ENCODE results near the gene PIGM. TPM values are rescaled to one million over a fixed set of nuclear protein-coding genes. Genes with fewer than 3 reads are reported as not detected.

PIGM gene
- total RNA-seq, 1 experiment from 2014 or later = 4.4 TPM

GRCh38 chr1:160030657-160031364 lies 979 bp downstream of the PIGM start:
- Mint-ChIP-seq H3K4me1 (peaks cover 17% of the 10 kb centered on the region), H3K27me3 (ENCODE audit: low read depth) (peaks cover 8% of the 10 kb centered on the region; the same call in 1 of the 2 replicates), H3K36me3 (no peaks in the 10 kb centered on the region), H3K9me3 (no peaks in the 10 kb centered on the region), H3K4me3 (peak overlapping the region; percentile 91), H3K27ac (peak overlapping the region; percentile 97)
- ChIA-PET POLR2A (interaction anchor here (0.8 kb wide), 1 partner anchor 50 kb away, joined by 3 read pairs; no protein-coding TSS in a partner anchor), CTCF (interaction anchor here (1.2 to 5.8 kb wide), 7 partner anchors 15 to 221 kb away, joined by 4 to 35 read pairs (median 17); no protein-coding TSS in a partner anchor)
- TF ChIP-seq NFATC4 (CRISPR knock-in tag; IDR thresholded peaks at IDR 0.05) = no peak
- TF ChIP-seq TP53 (CRISPR knock-in tag; IDR thresholded peaks at IDR 0.05) = no peak
- TF ChIP-seq TCF7 (CRISPR knock-in tag; IDR thresholded peaks at IDR 0.05; ENCODE audit: low read depth) = no peak
- no peak for TF ChIP-seq KAT7 (CRISPR knock-in tag; IDR thresholded peaks at IDR 0.05; ENCODE audit: borderline replicate concordance)
- no peak for TF ChIP-seq ZNF416 (CRISPR knock-in tag; IDR thresholded peaks at IDR 0.05)
- ATAC-seq (no peak; the same call in 1 of the 2 replicates), DNase-seq (ENCODE audit: low spot score) (no peak)

DNA sequence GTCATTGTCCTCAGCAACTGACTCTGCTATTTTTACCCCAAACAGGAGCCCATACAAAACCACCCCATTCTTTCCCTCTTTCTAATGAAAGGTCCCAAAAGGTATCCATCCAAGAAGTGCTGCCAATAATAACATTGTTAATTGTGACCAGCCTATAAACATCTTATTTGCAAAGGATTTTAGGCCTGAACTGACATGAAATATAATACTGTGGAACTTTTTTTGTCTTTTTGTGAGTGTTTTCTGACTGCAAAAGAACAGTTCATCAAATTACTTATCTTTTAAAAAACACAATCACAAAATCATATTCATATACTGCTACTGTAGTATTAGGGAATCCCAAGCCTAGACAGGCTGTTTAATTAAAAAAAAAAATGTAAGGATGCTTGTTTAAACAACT lies 3.4 kb downstream of the PIGM start:
- Mint-ChIP-seq H3K27me3 (ENCODE audit: low read depth) (no peaks in the 10 kb centered on the region), H3K4me1 (peaks cover 17% of the 10 kb centered on the region), H3K4me3 (no peak overlapping the region), H3K27ac (no peak overlapping the region), H3K9me3 (no peaks in the 10 kb centered on the region), H3K36me3 (no peaks in the 10 kb centered on the region)
- no peak for TF ChIP-seq ERG (CRISPR knock-in tag; IDR thresholded peaks at IDR 0.05)
- no peak for TF ChIP-seq SMAD3 (CRISPR knock-in tag; IDR thresholded peaks at IDR 0.05; ENCODE audit: borderline replicate concordance)
- TF ChIP-seq RELA (CRISPR knock-in tag; IDR thresholded peaks at IDR 0.05; ENCODE audit: borderline replicate concordance) = no peak
- no peak for TF ChIP-seq E2F4 (CRISPR knock-in tag; IDR thresholded peaks at IDR 0.05; ENCODE audit: borderline replicate concordance, low read depth)
- no peak for TF ChIP-seq FOXP1 (CRISPR knock-in tag; IDR thresholded peaks at IDR 0.05; ENCODE audit: borderline replicate concordance)
- TF ChIP-seq EMX1 (CRISPR knock-in tag; IDR thresholded peaks at IDR 0.05) = no peak
- no peak for TF ChIP-seq ATF3 (CRISPR knock-in tag; conservative IDR thresholded peaks at IDR 0.05)
- TF ChIP-seq, protein P1, sequence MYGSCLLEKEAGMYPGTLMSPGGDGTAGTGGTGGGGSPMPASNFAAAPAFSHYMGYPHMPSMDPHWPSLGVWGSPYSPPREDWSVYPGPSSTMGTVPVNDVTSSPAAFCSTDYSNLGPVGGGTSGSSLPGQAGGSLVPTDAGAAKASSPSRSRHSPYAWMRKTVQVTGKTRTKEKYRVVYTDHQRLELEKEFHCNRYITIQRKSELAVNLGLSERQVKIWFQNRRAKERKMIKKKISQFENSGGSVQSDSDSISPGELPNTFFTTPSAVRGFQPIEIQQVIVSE (CRISPR knock-in tag; IDR thresholded peaks at IDR 0.05; ENCODE audit: borderline replicate concordance) = no peak
- no peak for TF ChIP-seq GRHL2 (CRISPR knock-in tag; IDR thresholded peaks at IDR 0.05; ENCODE audit: insufficient replicate concordance, severe bottlenecking)
- no peak for TF ChIP-seq AR (CRISPR knock-in tag; IDR thresholded peaks at IDR 0.05)
- TF ChIP-seq ZSCAN18 (CRISPR knock-in tag; IDR thresholded peaks at IDR 0.05) = no peak
- TF ChIP-seq CREM (CRISPR knock-in tag; IDR thresholded peaks at IDR 0.05) = no peak
- TF ChIP-seq NFATC4 (CRISPR knock-in tag; IDR thresholded peaks at IDR 0.05) = no peak
- TF ChIP-seq CBFB (CRISPR knock-in tag; IDR thresholded peaks at IDR 0.05; ENCODE audit: low read depth) = no peak
- no peak for TF ChIP-seq ESRRA (CRISPR knock-in tag; IDR thresholded peaks at IDR 0.05; ENCODE audit: borderline replicate concordance)
- no peak for TF ChIP-seq SOX15 (CRISPR knock-in tag; IDR thresholded peaks at IDR 0.05)
- TF ChIP-seq JAZF1 (CRISPR knock-in tag; IDR thresholded peaks at IDR 0.05) = no peak
- no peak for TF ChIP-seq ZNF416 (CRISPR knock-in tag; IDR thresholded peaks at IDR 0.05)
- TF ChIP-seq NR3C1 (CRISPR knock-in tag; conservative IDR thresholded peaks at IDR 0.05; ENCODE audit: low read depth) = no peak
- POLR2A ChIA-PET = no interaction called here
- CTCF ChIA-PET = interaction anchor here (0.6 to 5.8 kb wide), 3 partner anchors 18 to 50 kb away, joined by 4 to 30 read pairs (median 13); no protein-coding TSS in a partner anchor
- ATAC-seq = no peak
- DNase-seq (ENCODE audit: low spot score) = no peak
